Measurements from ENCODE around the gene CAMK2D.
A peak's percentile ranks its signal among the peaks of the same experiment; 100 is the strongest.

Gene CAMK2D

DNA sequence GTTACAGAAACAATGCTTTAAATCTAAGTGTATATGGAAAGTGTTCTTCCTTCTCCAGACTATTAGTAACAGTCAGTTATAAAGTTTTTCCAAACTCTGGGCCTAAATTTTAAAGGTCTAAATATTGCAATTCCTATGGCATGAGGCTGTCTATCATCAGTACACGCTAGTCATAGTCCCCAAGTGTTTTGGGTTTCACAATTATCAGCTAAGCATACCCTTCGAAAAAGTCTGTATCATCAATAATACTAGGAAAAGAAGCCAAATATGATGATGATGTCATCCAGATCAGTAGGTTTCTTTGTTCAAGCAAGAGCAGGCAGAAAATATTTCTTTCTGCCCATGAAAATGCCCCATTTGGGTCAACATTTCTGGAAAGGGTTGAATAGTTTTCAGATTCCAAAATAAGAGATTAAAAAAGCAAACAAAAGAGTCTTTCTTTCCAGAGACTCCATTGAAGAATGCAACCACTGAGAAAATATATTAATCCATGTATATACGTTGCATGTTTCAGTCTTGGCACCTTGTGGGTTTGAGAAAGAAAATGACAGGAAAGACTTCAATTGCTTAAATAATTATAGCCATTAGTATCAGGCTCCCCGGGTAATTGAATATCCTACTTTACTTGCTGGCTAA is 173.8 kb downstream of the CAMK2D start:
- Histone ChIP-seq H3K4me1 (ENCODE audit: control insufficient read depth, insufficient read depth, low read length) (peaks cover 34% of the 10 kb centered on the region), H3K4me3 (ENCODE audit: low read depth, low read length) (no peak overlapping the region), H3K27ac (ENCODE audit: low read depth, low read length) (no peak overlapping the region; the same call in 1 of the 2 replicates), H3K9me3 (ENCODE audit: control insufficient read depth, insufficient read depth, low read depth, low read length) (no peaks in the 10 kb centered on the region), H3K9ac (ENCODE audit: low read length) (no peak overlapping the region), H3K36me3 (ENCODE audit: control insufficient read depth, insufficient read depth, low read length) (no peaks in the 10 kb centered on the region), H3K27me3 (ENCODE audit: control insufficient read depth, insufficient read depth, low read length) (no peaks in the 10 kb centered on the region)

DNA sequence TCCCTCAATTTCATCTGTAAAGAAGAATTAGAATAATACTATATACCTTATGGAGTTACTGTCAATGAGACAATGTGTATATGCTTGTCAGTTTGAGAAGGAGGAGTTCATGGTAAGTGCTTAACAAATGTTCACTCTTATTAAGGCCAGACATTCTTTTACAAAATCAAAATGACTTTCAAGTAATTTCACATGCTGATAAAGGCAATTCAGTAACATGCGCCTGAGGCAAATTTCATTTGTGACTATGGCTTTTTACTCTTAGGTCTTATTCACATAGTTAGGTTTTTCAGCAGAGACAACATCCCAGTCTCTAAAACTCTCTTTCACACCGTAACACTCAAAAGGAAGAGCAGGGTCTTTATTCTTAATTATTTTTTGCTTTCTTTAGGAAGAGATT is 174.4 kb downstream of the CAMK2D start:
- no peaks in the 10 kb centered on the region for H3K9me3 ChIP-seq (ENCODE audit: control insufficient read depth, insufficient read depth, low read depth, low read length)
- no peaks in the 10 kb centered on the region for H3K36me3 ChIP-seq (ENCODE audit: control insufficient read depth, insufficient read depth, low read length)
- H3K27me3 ChIP-seq (ENCODE audit: control insufficient read depth, insufficient read depth, low read length) = no peaks in the 10 kb centered on the region
- H3K4me1 ChIP-seq (ENCODE audit: control insufficient read depth, insufficient read depth, low read length) = peaks cover 34% of the 10 kb centered on the region
- no peak overlapping the region for H3K9ac ChIP-seq (ENCODE audit: low read length)
- no peak overlapping the region; the same call in 1 of the 2 replicates for H3K27ac ChIP-seq (ENCODE audit: low read depth, low read length)
- no peak overlapping the region for H3K4me3 ChIP-seq (ENCODE audit: low read depth, low read length)

- no peak overlapping the region for H3K27ac ChIP-seq (ENCODE audit: low read depth, low read length)
- H3K4me3 ChIP-seq (ENCODE audit: low read depth, low read length) = no peak overlapping the region
- H3K9me3 ChIP-seq (ENCODE audit: control insufficient read depth, insufficient read depth, low read depth, low read length) = no peaks in the 10 kb centered on the region
- peaks cover 34% of the 10 kb centered on the region for H3K4me1 ChIP-seq (ENCODE audit: control insufficient read depth, insufficient read depth, low read length)
- no peak overlapping the region for H3K9ac ChIP-seq (ENCODE audit: low read length)
- H3K27me3 ChIP-seq (ENCODE audit: control insufficient read depth, insufficient read depth, low read length) = no peaks in the 10 kb centered on the region
- no peaks in the 10 kb centered on the region for H3K36me3 ChIP-seq (ENCODE audit: control insufficient read depth, insufficient read depth, low read length)
Measured at GRCh38 chr4:113586072-113586471, 175.5 kb downstream of the CAMK2D start.

GRCh38 chr4:113584407-113585150 is 177.0 kb downstream of the CAMK2D start:
- H3K4me3 ChIP-seq (ENCODE audit: low read depth, low read length) = peak overlapping the region; percentile 5; the same call in 1 of the 2 replicates
- peak overlapping the region; percentile 56 for H3K9ac ChIP-seq (ENCODE audit: low read length)
- H3K27ac ChIP-seq (ENCODE audit: low read depth, low read length) = peak overlapping the region; percentile 79
- no peaks in the 10 kb centered on the region for H3K9me3 ChIP-seq (ENCODE audit: control insufficient read depth, insufficient read depth, low read depth, low read length)
- no peaks in the 10 kb centered on the region for H3K36me3 ChIP-seq (ENCODE audit: control insufficient read depth, insufficient read depth, low read length)
- H3K27me3 ChIP-seq (ENCODE audit: control insufficient read depth, insufficient read depth, low read length) = no peaks in the 10 kb centered on the region
- H3K4me1 ChIP-seq (ENCODE audit: control insufficient read depth, insufficient read depth, low read length) = peaks cover 34% of the 10 kb centered on the region

GRCh38 chr4:113582737-113583136 is 178.8 kb downstream of the CAMK2D start:
- no peaks in the 10 kb centered on the region for H3K27me3 ChIP-seq (ENCODE audit: control insufficient read depth, insufficient read depth, low read length)
- H3K9me3 ChIP-seq (ENCODE audit: control insufficient read depth, insufficient read depth, low read depth, low read length) = no peaks in the 10 kb centered on the region
- no peak overlapping the region for H3K4me3 ChIP-seq (ENCODE audit: low read depth, low read length)
- H3K9ac ChIP-seq (ENCODE audit: low read length) = no peak overlapping the region
- peaks cover 34% of the 10 kb centered on the region for H3K4me1 ChIP-seq (ENCODE audit: control insufficient read depth, insufficient read depth, low read length)
- no peaks in the 10 kb centered on the region for H3K36me3 ChIP-seq (ENCODE audit: control insufficient read depth, insufficient read depth, low read length)
- H3K27ac ChIP-seq (ENCODE audit: low read depth, low read length) = no peak overlapping the region

- H3K27me3 ChIP-seq (ENCODE audit: control insufficient read depth, insufficient read depth, low read length) = no peaks in the 10 kb centered on the region
- no peak overlapping the region for H3K4me3 ChIP-seq (ENCODE audit: low read depth, low read length)
- H3K27ac ChIP-seq (ENCODE audit: low read depth, low read length) = no peak overlapping the region
- no peaks in the 10 kb centered on the region for H3K36me3 ChIP-seq (ENCODE audit: control insufficient read depth, insufficient read depth, low read length)
- H3K9me3 ChIP-seq (ENCODE audit: control insufficient read depth, insufficient read depth, low read depth, low read length) = no peaks in the 10 kb centered on the region
- H3K4me1 ChIP-seq (ENCODE audit: control insufficient read depth, insufficient read depth, low read length) = peaks cover 18% of the 10 kb centered on the region
- no peak overlapping the region for H3K9ac ChIP-seq (ENCODE audit: low read length)
Measured at GRCh38 chr4:113579360-113579759, 182.2 kb downstream of the CAMK2D start.

GRCh38 chr4:113576947-113577678 is 184.4 kb downstream of the CAMK2D start:
- no peaks in the 10 kb centered on the region for H3K9me3 ChIP-seq (ENCODE audit: control insufficient read depth, insufficient read depth, low read depth, low read length)
- H3K4me3 ChIP-seq (ENCODE audit: low read depth, low read length) = no peak overlapping the region
- H3K4me1 ChIP-seq (ENCODE audit: control insufficient read depth, insufficient read depth, low read length) = peaks cover 5% of the 10 kb centered on the region
- no peaks in the 10 kb centered on the region for H3K27me3 ChIP-seq (ENCODE audit: control insufficient read depth, insufficient read depth, low read length)
- no peaks in the 10 kb centered on the region for H3K36me3 ChIP-seq (ENCODE audit: control insufficient read depth, insufficient read depth, low read length)
- H3K27ac ChIP-seq (ENCODE audit: low read depth, low read length) = no peak overlapping the region
- H3K9ac ChIP-seq (ENCODE audit: low read length) = no peak overlapping the region

DNA sequence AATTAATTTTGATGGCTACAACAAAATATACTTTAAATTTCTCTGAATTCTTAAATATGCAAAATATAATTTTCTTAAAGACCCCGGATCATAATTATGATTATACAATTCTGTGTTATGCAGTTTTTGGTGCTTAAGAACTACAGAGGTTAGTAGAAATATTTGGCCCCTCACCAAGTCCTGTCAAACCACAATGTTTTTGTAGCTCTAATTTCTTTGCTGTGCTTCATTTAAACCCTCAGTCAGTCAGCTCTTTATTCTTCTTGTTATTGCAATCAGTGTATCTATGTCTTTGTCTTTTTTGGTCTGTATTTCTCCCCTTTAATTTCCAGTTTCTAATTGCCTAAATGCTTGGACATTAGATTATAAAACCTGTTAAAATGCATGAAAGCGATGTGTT is 186.1 kb downstream of the CAMK2D start:
- no peaks in the 10 kb centered on the region for H3K36me3 ChIP-seq (ENCODE audit: control insufficient read depth, insufficient read depth, low read length)
- H3K4me3 ChIP-seq (ENCODE audit: low read depth, low read length) = no peak overlapping the region
- no peaks in the 10 kb centered on the region for H3K27me3 ChIP-seq (ENCODE audit: control insufficient read depth, insufficient read depth, low read length)
- H3K27ac ChIP-seq (ENCODE audit: low read depth, low read length) = no peak overlapping the region
- H3K9me3 ChIP-seq (ENCODE audit: control insufficient read depth, insufficient read depth, low read depth, low read length) = no peaks in the 10 kb centered on the region
- H3K9ac ChIP-seq (ENCODE audit: low read length) = no peak overlapping the region
- peaks cover 5% of the 10 kb centered on the region for H3K4me1 ChIP-seq (ENCODE audit: control insufficient read depth, insufficient read depth, low read length)

GRCh38 chr4:113574636-113575103 is 186.9 kb downstream of the CAMK2D start:
- H3K4me1 ChIP-seq (ENCODE audit: control insufficient read depth, insufficient read depth, low read length) = peaks cover 5% of the 10 kb centered on the region
- H3K27ac ChIP-seq (ENCODE audit: low read depth, low read length) = no peak overlapping the region
- no peak overlapping the region for H3K9ac ChIP-seq (ENCODE audit: low read length)
- no peaks in the 10 kb centered on the region for H3K36me3 ChIP-seq (ENCODE audit: control insufficient read depth, insufficient read depth, low read length)
- H3K27me3 ChIP-seq (ENCODE audit: control insufficient read depth, insufficient read depth, low read length) = no peaks in the 10 kb centered on the region
- no peaks in the 10 kb centered on the region for H3K9me3 ChIP-seq (ENCODE audit: control insufficient read depth, insufficient read depth, low read depth, low read length)
- no peak overlapping the region for H3K4me3 ChIP-seq (ENCODE audit: low read depth, low read length)

DNA sequence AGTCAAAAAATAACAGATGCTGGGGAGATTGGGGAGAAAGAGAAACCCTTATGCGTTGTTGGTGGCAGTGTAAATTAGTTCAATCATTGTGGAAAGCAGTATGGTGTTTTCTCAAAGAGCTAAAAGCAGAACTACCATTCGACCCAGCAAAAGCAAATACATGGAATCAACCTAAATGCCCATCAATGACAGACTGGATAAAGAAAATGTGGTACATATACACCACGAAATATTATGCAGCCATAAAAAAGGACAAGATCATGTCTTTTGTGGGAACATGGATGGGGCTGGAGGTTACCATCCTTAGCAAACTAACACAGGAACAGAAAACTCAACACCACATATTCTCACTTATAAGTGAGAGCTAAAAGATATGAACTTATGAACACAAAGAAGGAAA is 188.9 kb downstream of the CAMK2D start:
- Histone ChIP-seq H3K27ac (ENCODE audit: low read depth, low read length) (no peak overlapping the region), H3K36me3 (ENCODE audit: control insufficient read depth, insufficient read depth, low read length) (no peaks in the 10 kb centered on the region), H3K9ac (ENCODE audit: low read length) (no peak overlapping the region), H3K4me1 (ENCODE audit: control insufficient read depth, insufficient read depth, low read length) (peaks cover 5% of the 10 kb centered on the region), H3K9me3 (ENCODE audit: control insufficient read depth, insufficient read depth, low read depth, low read length) (no peaks in the 10 kb centered on the region), H3K4me3 (ENCODE audit: low read depth, low read length) (no peak overlapping the region), H3K27me3 (ENCODE audit: control insufficient read depth, insufficient read depth, low read length) (no peaks in the 10 kb centered on the region)
